ENCODE data around the gene RNF146.
"Not testable (repeated sequence)": the region's sequence is repeated elsewhere in the genome, so short reads cannot be mapped to it uniquely, and the experiment has no call there.

RNF146 gene

GRCh38 chr6:127266178-127266891 is at the start of gene RNF146:
Gene RNF146, plus strand, starts transcription at chr6:127266864. Its CDS starts 13,475 bp downstream, at chr6:127280339.
- peak within 1 kb of the TSS; percentile 100 for H3K4me3 Mint-ChIP-seq
- peaks cover 6% of the 10 kb centered on the region for H3K36me3 Mint-ChIP-seq (ENCODE audit: low read depth)
- peaks cover 15% of the 10 kb centered on the region for H3K27me3 Mint-ChIP-seq (ENCODE audit: low read depth)
- peaks cover 35% of the 10 kb centered on the region for H3K4me1 Mint-ChIP-seq (ENCODE audit: low read depth)
- peak; percentile 75 for DNase-seq (ENCODE audit: low spot score)
- no peaks in the 10 kb centered on the region for H3K9me3 Mint-ChIP-seq
- peak within 1 kb of the TSS; percentile 100 for H3K27ac Mint-ChIP-seq

GRCh38 chr6:127219869-127220268 is 46.8 kb upstream of the RNF146 start:
- H3K27me3 Mint-ChIP-seq (ENCODE audit: low read depth) = peaks cover 4% of the 10 kb centered on the region
- no peaks in the 10 kb centered on the region for H3K9me3 Mint-ChIP-seq
- H3K4me3 Mint-ChIP-seq = no peak overlapping the region
- no peak for DNase-seq (ENCODE audit: low spot score)
- no peak overlapping the region for H3K27ac Mint-ChIP-seq
- H3K36me3 Mint-ChIP-seq (ENCODE audit: low read depth) = no peaks in the 10 kb centered on the region
- no peaks in the 10 kb centered on the region for H3K4me1 Mint-ChIP-seq (ENCODE audit: low read depth)

- Mint-ChIP-seq H3K9me3 (no peaks in the 10 kb centered on the region), H3K4me3 (no peak overlapping the region), H3K4me1 (ENCODE audit: low read depth) (no peaks in the 10 kb centered on the region), H3K27ac (no peak overlapping the region), H3K27me3 (ENCODE audit: low read depth) (peaks cover 4% of the 10 kb centered on the region), H3K36me3 (ENCODE audit: low read depth) (no peaks in the 10 kb centered on the region)
- DNase-seq (ENCODE audit: low spot score) = no peak
Measured at GRCh38 chr6:127221201-127221600, 45.5 kb upstream of the RNF146 start.

- Mint-ChIP-seq H3K36me3 (ENCODE audit: low read depth) (no peaks in the 10 kb centered on the region), H3K27me3 (ENCODE audit: low read depth) (peaks cover 2% of the 10 kb centered on the region), H3K27ac (no peak overlapping the region), H3K4me3 (no peak overlapping the region), H3K4me1 (ENCODE audit: low read depth) (no peaks in the 10 kb centered on the region), H3K9me3 (no peaks in the 10 kb centered on the region)
- DNase-seq (ENCODE audit: low spot score) = no peak
Measured at GRCh38 chr6:127222418-127222817, 44.2 kb upstream of the RNF146 start.

- no peaks in the 10 kb centered on the region for H3K36me3 Mint-ChIP-seq (ENCODE audit: low read depth)
- no peaks in the 10 kb centered on the region for H3K4me1 Mint-ChIP-seq (ENCODE audit: low read depth)
- no peaks in the 10 kb centered on the region for H3K27me3 Mint-ChIP-seq (ENCODE audit: low read depth)
- H3K27ac Mint-ChIP-seq = no peak overlapping the region
- no peak for DNase-seq (ENCODE audit: low spot score)
- no peak overlapping the region for H3K4me3 Mint-ChIP-seq
- H3K9me3 Mint-ChIP-seq = no peaks in the 10 kb centered on the region
Measured at GRCh38 chr6:127225497-127225896, 41.2 kb upstream of the RNF146 start.

GRCh38 chr6:127233819-127234218 is 32.8 kb upstream of the RNF146 start:
- H3K4me1 Mint-ChIP-seq (ENCODE audit: low read depth); DNase-seq (ENCODE audit: low spot score); H3K27me3 Mint-ChIP-seq (ENCODE audit: low read depth); H3K9me3 Mint-ChIP-seq; H3K36me3 Mint-ChIP-seq (ENCODE audit: low read depth); H3K27ac Mint-ChIP-seq; H3K4me3 Mint-ChIP-seq: not testable (repeated sequence)

GRCh38 chr6:127243501-127243900 is 23.2 kb upstream of the RNF146 start:
- no peaks in the 10 kb centered on the region for H3K4me1 Mint-ChIP-seq (ENCODE audit: low read depth)
- no peak overlapping the region for H3K4me3 Mint-ChIP-seq
- H3K27ac Mint-ChIP-seq = no peak overlapping the region
- no peaks in the 10 kb centered on the region for H3K9me3 Mint-ChIP-seq
- no peaks in the 10 kb centered on the region for H3K27me3 Mint-ChIP-seq (ENCODE audit: low read depth)
- no peaks in the 10 kb centered on the region for H3K36me3 Mint-ChIP-seq (ENCODE audit: low read depth)
- no peak for DNase-seq (ENCODE audit: low spot score)

GRCh38 chr6:127247114-127248096 is 19.3 kb upstream of the RNF146 start:
- Mint-ChIP-seq H3K9me3 (no peaks in the 10 kb centered on the region), H3K36me3 (ENCODE audit: low read depth) (no peaks in the 10 kb centered on the region), H3K4me3 (no peak overlapping the region), H3K27ac (no peak overlapping the region), H3K4me1 (ENCODE audit: low read depth) (no peaks in the 10 kb centered on the region), H3K27me3 (ENCODE audit: low read depth) (no peaks in the 10 kb centered on the region)
- no peak for DNase-seq (ENCODE audit: low spot score)

- no peaks in the 10 kb centered on the region for H3K36me3 Mint-ChIP-seq (ENCODE audit: low read depth)
- H3K4me3 Mint-ChIP-seq = no peak overlapping the region
- no peak for DNase-seq (ENCODE audit: low spot score)
- no peaks in the 10 kb centered on the region for H3K4me1 Mint-ChIP-seq (ENCODE audit: low read depth)
- no peaks in the 10 kb centered on the region for H3K9me3 Mint-ChIP-seq
- H3K27me3 Mint-ChIP-seq (ENCODE audit: low read depth) = no peaks in the 10 kb centered on the region
- H3K27ac Mint-ChIP-seq = no peak overlapping the region
Measured at GRCh38 chr6:127249621-127250020, 17.0 kb upstream of the RNF146 start.

- Mint-ChIP-seq H3K27me3 (ENCODE audit: low read depth) (peaks cover 17% of the 10 kb centered on the region), H3K4me1 (ENCODE audit: low read depth) (no peaks in the 10 kb centered on the region), H3K36me3 (ENCODE audit: low read depth) (no peaks in the 10 kb centered on the region), H3K9me3 (no peaks in the 10 kb centered on the region), H3K4me3 (no peak overlapping the region), H3K27ac (no peak overlapping the region)
- DNase-seq (ENCODE audit: low spot score) = no peak
Measured at GRCh38 chr6:127255286-127255685, 11.4 kb upstream of the RNF146 start.

- Mint-ChIP-seq H3K36me3 (ENCODE audit: low read depth) (peaks cover 2% of the 10 kb centered on the region), H3K27me3 (ENCODE audit: low read depth) (peaks cover 31% of the 10 kb centered on the region), H3K27ac (no peak overlapping the region), H3K4me1 (ENCODE audit: low read depth) (peaks cover 14% of the 10 kb centered on the region), H3K4me3 (no peak overlapping the region), H3K9me3 (no peaks in the 10 kb centered on the region)
- DNase-seq (ENCODE audit: low spot score) = no peak
Measured at GRCh38 chr6:127262896-127263295, 3.8 kb upstream of the RNF146 start.

- no peak overlapping the region for H3K27ac Mint-ChIP-seq
- no peaks in the 10 kb centered on the region for H3K9me3 Mint-ChIP-seq
- no peak overlapping the region for H3K4me3 Mint-ChIP-seq
- peaks cover 18% of the 10 kb centered on the region for H3K4me1 Mint-ChIP-seq (ENCODE audit: low read depth)
- DNase-seq (ENCODE audit: low spot score) = no peak
- H3K27me3 Mint-ChIP-seq (ENCODE audit: low read depth) = peaks cover 30% of the 10 kb centered on the region
- peaks cover 2% of the 10 kb centered on the region for H3K36me3 Mint-ChIP-seq (ENCODE audit: low read depth)
Measured at GRCh38 chr6:127263481-127263880, 3.2 kb upstream of the RNF146 start.

- Mint-ChIP-seq H3K4me3 (peak overlapping the region; percentile 100), H3K27ac (peak overlapping the region; percentile 100), H3K36me3 (ENCODE audit: low read depth) (peaks cover 8% of the 10 kb centered on the region), H3K9me3 (no peaks in the 10 kb centered on the region), H3K4me1 (ENCODE audit: low read depth) (peaks cover 36% of the 10 kb centered on the region), H3K27me3 (ENCODE audit: low read depth) (peaks cover 14% of the 10 kb centered on the region)
- peak; percentile 68 for DNase-seq (ENCODE audit: low spot score)
Measured at GRCh38 chr6:127266892-127267645, 405 bp downstream of the RNF146 start.
